Measurements from ENCODE around the gene PNMA6F.

Gene PNMA6F

GRCh38 chrX:153321381-153322124, at the start of gene PNMA6F:
Gene PNMA6F (minus strand): TSS chrX:153321767. CDS start chrX:153320674, 1,093 bp downstream.
- no peak for DNase-seq

- no peak for DNase-seq
Observed at GRCh38 chrX:153371256-153371655, 49.7 kb upstream of the PNMA6F start.

GRCh38 chrX:153370293-153371055, 48.9 kb upstream of the PNMA6F start:
- no peak for DNase-seq

GRCh38 chrX:153366878-153367538, 45.4 kb upstream of the PNMA6F start:
- no peak for DNase-seq

- DNase-seq, result no peak
Observed at GRCh38 chrX:153366119-153366518, 44.6 kb upstream of the PNMA6F start.

- DNase-seq, result no peak
Observed at GRCh38 chrX:153365670-153366069, 44.1 kb upstream of the PNMA6F start.

- DNase-seq, result no peak
Observed at GRCh38 chrX:153361781-153362397, 40.3 kb upstream of the PNMA6F start.

GRCh38 chrX:153357877-153358276, 36.3 kb upstream of the PNMA6F start:
- DNase-seq, result no peak

- no peak for DNase-seq
Observed at GRCh38 chrX:153353416-153353815, 31.8 kb upstream of the PNMA6F start.

- DNase-seq, result no peak
Observed at GRCh38 chrX:153352858-153353257, 31.3 kb upstream of the PNMA6F start.

GRCh38 chrX:153351981-153352380, 30.4 kb upstream of the PNMA6F start:
- DNase-seq, result no peak

- DNase-seq, result no peak
Observed at GRCh38 chrX:153349952-153350351, 28.4 kb upstream of the PNMA6F start.

- DNase-seq, result no peak
Observed at GRCh38 chrX:153348421-153348820, 26.9 kb upstream of the PNMA6F start.

- no peak for DNase-seq
Observed at GRCh38 chrX:153347530-153347929, 26.0 kb upstream of the PNMA6F start.

- no peak for DNase-seq
Observed at GRCh38 chrX:153343674-153344073, 22.1 kb upstream of the PNMA6F start.

- DNase-seq, result no peak
Observed at GRCh38 chrX:153342762-153343558, 21.4 kb upstream of the PNMA6F start.

GRCh38 chrX:153340111-153340510, 18.5 kb upstream of the PNMA6F start:
- no peak for DNase-seq

- DNase-seq, result no peak
Observed at GRCh38 chrX:153339662-153340061, 18.1 kb upstream of the PNMA6F start.

GRCh38 chrX:153338836-153339235, 17.3 kb upstream of the PNMA6F start:
- no peak for DNase-seq

GRCh38 chrX:153336988-153337387, 15.4 kb upstream of the PNMA6F start:
- no peak for DNase-seq

- no peak for DNase-seq
Observed at GRCh38 chrX:153336121-153336894, 14.7 kb upstream of the PNMA6F start.

Data from activated effector memory CD4-positive, alpha-beta T cell treated with Interleukin-2 at 50 U/mL for 16 hours (primary cell).